Stimulated activated CD8-positive, alpha-beta memory T cell treated with anti-CD3 and anti-CD28 coated beads, Interleukin-12 subunit alpha, Interleukin-12 subunit beta, amount 100 ng/mL, for 24 hours (primary cell): ENCODE data around the gene HLA-DQA1.
"Not testable (repeated sequence)": the region's sequence is repeated elsewhere in the genome, so short reads cannot be mapped to it uniquely, and the experiment has no call there.

Source experiments
- DNase-seq: peaks from one replicate; pipeline ENCODE4 v3.0.0-alpha.2; 2020; ENCODE audit errors: extremely low read depth

HLA-DQA1 gene

DNA sequence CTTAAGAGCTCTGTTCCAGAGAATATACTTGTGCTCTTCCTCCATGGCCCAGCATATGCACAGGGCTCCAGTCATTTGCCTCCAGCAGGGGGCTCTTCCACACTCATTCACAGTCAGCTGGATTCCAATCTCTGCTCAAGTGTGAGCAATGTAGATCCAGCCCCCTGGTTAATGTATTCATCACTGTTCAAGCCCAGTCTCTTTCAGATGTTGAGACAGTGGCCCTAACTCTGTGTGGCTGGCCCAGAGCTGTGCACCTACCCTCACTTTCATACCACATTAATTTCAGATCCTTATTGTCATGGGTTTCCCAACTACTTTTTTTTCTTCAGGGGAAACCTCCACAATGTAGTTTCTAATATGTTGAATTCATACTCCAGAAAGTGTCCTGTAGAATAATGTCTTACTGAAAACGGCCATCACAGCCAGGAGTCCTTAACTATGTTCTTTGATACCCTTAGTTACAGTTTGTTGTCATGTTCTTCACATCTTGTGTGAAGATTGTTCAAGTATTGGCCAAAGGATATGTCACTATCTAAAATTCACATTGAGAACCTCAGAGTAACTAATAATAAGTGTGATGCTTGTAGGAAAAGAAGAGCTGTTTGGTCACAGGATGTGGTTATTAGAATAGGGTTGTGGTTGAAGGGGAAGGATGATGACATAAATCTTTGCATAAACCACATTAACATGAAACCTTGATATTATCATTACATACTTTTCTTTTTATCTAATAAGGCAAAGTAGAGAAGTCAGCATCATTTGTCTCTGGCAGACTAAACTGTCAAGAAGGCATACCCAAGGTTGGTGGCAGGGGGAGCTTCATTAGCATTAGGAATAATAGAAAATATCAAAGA is 14.4 kb upstream of the HLA-DQA1 start:
- DNase-seq: no peak

DNA sequence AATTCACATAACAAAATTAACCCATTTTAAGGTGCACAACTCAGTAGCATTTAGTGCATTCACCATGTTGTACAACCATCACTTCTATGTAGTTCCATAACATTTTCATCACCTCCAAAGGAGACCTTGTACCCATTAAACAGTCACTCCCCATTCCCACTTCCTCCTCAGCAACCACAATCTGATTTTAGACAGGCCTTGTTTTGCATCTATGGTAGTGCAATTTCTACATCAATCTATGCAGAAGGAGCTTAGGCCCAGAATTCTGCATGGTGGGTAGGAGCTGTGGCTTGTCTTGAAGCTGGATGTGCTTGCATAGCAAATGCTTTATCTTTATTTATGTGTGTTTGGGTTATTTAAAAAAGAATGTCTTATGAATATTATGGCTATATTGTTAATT is 13.5 kb upstream of the HLA-DQA1 start:
- no peak for DNase-seq

DNA sequence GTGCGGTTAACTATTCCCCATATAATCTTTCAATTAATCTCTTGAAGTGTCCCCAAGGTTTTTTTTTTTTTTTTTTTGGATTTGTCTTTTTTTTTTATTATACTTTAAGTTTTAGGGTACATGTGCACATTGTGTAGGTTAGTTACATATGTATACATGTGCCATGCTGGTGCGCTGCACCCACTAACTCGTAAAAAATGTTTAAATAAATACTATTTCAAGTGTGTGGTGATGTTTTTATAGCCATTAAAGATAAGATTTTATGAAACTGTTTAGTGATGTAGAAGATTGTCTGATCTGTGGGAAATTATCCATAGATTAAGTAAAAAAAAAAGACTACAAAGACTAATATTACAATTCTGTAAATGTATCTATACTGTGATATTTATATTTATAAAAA is 12.6 kb upstream of the HLA-DQA1 start:
- no peak for DNase-seq

DNA sequence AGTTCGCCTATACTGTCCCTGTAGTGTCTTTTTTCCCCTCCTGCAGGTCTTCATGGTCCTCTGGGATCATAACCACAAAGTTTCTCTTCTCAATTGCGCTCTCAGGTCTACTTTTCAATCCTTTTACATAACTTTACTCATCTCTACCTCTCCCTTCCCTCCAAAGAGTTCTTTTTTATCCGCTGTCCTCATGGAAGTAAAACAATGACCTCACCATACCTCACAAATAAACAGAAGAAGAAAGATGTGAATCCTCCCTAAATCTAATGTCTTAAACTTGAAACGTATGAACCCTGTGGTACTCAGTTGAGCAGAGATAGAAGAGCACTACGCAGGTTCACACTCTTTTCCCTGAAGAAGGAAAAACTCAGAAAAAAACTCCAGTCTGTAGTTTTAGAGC is 12.1 kb upstream of the HLA-DQA1 start:
- DNase-seq: no peak

DNA sequence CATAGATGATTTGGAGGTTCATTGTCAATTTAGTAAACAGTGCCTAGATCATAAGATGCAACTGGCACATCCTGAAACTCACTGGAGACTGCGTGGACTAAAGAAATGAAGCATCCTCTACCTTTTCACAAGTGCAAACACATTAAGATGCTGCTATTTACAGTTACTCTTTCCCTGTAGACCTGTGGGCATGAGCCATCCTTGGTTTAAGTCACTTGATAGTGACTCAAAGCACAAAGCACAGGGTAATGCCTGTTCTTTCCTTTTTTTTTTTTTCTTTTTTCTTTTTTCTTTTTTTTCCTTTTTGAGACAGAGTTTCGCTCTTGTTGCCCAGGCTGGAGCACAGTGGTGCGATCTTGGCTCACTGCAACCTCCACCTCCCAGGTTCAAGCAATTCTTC is 10.0 kb upstream of the HLA-DQA1 start:
- DNase-seq: no peak

DNA sequence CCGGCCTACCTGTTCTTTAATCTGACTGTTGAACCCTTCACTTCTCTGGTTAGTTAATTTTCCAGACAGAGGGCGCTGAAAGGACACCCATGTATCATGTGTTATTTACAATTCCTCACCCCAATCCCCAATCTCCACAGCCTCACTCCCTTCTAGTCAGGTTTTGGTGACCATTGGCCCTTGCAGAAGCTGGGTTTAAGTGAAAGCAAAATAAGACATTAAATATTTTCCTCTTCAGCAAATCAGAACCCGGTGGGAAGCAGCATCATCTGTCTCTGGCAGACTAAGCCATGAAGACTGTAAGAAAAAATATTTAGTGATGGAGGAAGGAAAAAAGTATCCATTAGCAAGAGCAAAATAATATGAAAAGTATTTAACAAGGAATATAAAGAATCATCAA is 9.4 kb upstream of the HLA-DQA1 start:
- no peak for DNase-seq

DNA sequence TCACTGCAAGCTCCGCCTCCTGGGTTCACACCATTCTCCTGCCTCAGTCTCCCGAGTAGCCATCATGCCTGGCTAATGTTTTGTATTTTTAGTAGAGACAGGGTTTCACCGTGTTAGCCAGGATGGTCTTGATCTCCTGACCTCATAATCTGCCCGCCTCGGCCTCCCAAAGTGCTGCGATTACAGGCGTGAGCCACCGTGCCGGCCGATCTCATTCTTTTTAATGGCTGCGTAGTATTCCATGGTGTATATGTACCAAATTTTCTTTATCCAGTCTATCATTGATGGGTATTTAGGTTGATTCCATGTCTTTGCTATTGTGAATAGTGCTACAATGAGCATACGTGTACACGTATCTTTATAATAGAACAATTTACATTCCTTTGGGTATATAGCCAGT is 7.4 kb upstream of the HLA-DQA1 start:
- not testable (repeated sequence) for DNase-seq

DNA sequence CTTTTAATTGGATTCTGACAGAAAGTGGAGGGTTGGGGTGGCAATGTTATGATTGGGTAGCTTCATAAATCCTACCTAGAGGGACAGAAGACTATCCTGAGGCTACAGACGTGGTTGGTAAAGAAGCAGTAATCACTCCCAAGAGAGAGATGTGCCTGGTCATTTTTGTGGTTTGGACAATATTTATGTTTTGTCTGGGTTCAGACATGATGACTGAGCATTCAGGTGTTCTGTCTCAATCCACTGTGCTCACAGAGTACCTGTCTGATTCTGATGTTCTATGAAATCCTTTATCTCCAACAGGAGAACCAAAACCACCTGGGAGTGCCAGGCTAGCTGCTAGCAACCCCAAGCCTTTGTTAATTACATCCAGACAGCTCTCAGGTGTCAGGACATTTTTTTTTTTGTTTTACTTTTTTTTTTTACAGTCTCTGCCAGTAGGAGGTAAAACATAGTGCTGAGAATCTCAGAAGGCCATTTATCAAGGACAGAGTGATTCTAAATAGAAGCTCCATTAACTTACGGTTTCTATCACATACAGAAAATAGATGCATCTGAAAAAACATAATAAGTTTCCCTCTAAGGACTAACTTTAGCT is 1.6 kb upstream of the HLA-DQA1 start:
- no peak for DNase-seq

DNA sequence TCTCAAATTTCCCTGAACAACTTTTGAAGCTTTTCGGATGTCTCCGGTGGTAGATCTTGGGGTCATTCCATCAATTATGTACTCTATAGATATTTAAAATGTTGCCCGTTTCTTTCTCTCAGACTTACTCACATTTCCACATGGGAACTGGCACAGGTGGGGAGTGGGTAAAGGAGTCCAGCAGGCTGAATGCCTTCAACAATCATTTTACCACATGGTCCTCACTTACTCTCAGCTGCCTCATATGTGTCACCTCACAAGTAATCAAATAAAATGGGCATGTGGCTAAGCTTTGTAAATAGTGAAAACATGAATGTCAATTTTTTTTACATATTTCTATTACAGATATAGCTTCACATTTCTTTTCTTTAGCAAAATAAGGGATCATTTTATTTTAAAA is 677 bp downstream of the HLA-DQA1 start:
- DNase-seq: no peak

DNA sequence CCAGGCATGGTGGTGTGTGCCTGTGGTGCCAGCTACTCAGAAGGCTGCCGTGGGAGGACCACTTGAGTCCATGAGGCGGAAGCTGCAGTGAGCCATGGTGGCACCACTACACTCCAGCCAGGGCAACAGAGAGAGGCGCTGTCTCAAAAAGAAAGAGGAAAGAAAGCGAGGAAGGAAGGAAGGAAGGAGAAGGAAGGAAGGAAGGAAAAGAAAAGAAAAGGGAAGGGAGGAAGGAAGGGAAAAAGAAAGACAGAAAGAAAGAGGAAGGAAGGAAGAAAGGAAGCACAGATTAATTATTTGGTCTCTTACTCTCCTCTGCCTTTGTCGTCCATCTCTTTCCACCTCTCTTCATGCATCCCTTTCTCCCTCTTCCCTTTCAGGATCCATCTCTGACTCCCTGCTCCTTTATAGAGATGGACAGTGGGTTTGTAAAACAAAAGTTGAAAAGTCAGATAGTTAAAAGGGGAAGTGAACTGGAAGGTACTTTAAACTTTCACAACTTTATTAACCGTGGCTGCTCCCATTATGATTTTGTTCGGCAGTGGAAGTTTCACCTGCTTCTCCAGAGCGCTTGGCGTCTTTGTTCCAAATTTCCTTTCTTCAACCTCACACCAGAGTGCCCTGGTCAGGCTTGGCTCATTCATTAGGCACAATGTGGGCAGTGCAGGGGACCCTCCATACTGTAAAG is 1.5 kb downstream of the HLA-DQA1 start:
- DNase-seq: no peak

DNA sequence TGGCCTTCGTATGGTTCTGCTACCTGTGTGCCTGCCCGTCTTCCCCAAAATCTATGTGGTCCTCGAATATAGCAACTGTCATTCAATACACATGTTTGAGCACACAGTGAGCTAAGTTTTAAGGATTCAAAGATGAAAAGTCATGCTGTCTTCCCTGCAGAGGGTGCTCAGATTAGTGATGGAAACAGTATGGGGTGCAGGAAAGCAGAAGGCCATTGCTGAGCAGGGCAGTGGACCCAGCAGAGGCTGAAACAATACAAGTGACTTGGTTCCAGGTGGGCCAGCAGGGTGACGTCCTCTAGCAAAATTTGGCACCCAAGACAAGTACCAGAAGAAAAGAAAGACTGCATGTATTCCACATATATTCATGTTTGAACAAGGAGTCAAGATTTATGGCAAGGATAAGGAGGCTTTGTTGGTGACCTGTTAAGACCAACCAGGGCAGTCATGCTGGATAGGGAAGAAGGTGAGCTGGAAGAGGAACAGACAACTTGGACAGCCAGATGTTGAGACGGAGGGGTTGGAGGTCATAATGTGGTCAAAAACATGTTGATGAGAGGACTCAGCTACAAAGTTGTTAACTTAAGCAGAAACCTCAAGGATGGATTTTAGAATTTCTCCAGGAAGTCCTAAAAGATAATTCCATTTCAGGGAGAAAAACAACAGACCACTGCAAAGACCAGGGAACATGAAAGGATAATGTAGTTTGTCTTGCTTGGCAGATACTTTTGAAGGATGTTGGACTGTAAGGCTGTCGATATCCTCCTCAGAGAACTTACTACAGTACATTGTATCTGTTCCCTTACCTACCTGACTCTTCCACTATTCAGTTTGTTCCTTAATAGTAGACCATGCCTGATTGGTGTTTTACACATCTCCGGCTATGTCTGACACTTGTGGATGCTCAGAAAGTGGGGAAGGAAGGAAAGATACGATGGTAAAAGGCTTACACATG is 2.5 kb downstream of the HLA-DQA1 start:
- no peak for DNase-seq

DNA sequence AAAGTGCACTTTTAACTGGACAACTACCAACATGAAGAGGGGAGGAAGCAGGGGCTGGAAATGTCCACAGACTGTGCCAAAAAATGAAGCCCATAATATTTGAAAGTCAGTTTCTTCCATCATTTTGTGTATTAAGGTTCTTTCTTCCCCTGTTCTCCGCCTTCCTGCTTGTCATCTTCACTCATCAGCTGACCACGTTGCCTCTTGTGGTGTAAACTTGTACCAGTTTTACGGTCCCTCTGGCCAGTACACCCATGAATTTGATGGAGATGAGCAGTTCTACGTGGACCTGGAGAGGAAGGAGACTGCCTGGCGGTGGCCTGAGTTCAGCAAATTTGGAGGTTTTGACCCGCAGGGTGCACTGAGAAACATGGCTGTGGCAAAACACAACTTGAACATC is 3.9 kb downstream of the HLA-DQA1 start:
- DNase-seq: no peak

DNA sequence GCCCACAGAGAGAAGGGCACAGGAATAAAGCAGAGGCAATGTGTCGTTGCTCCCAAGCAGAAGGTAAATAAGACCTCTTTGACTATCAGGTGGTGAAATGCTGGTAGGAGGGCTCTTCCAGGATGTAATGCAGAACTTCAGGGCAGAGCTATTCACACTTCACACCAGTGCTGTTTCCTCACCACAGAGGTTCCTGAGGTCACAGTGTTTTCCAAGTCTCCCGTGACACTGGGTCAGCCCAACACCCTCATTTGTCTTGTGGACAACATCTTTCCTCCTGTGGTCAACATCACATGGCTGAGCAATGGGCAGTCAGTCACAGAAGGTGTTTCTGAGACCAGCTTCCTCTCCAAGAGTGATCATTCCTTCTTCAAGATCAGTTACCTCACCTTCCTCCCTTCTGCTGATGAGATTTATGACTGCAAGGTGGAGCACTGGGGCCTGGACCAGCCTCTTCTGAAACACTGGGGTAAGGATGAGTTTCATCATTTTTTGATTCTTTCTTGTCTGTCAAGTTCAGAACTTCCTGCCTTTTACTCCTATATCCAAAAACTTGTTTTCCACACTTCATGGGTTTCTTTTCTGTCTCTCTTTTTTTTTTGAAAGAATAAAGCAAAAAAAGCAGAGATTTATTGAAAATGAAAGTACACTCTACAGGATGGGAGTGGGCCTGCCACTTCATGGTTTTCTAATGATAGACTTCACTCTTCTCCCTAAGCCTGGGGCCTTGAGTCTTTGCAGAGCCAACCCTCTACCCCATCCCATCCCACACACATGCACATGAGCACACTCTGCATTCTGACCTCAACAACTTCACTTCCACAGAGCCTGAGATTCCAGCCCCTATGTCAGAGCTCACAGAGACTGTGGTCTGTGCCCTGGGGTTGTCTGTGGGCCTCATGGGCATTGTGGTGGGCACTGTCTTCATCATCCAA is 4.8 kb downstream of the HLA-DQA1 start:
- DNase-seq: not testable (repeated sequence)

DNA sequence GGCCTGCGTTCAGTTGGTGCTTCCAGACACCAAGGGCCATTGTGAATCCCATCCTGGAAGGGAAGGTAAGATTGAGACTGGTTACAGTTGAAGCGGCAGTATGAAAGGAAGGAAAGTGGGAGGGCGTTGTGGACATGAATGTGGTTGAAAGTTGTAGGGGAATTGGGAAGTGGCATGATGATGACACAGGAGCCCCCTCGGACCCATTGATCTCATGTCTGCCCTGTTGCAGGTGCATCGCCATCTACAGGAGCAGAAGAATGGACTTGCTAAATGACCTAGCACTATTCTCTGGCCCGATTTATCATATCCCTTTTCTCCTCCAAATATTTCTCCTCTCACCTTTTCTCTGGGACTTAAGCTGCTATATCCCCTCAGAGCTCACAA is 5.5 kb downstream of the HLA-DQA1 start:
- no peak for DNase-seq

DNA sequence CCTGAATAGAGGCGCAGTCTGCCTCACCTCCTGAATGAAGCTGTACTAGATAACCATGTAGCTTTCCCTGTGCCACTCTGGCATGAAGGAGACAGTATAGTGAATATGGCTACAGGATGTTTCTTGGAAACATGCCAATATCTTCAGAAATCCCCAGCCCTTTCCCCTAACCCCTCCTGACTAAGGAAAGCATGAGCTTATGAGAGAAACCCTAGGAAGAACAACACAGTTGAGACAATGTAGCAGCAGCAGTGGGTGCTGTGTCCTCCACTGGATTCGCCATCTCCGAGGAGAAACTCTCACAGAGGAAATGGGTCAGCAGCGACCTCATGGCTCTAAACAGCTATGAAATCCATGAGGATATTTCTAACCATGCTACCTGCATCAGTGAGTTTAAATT is 6.7 kb downstream of the HLA-DQA1 start:
- DNase-seq: no peak

DNA sequence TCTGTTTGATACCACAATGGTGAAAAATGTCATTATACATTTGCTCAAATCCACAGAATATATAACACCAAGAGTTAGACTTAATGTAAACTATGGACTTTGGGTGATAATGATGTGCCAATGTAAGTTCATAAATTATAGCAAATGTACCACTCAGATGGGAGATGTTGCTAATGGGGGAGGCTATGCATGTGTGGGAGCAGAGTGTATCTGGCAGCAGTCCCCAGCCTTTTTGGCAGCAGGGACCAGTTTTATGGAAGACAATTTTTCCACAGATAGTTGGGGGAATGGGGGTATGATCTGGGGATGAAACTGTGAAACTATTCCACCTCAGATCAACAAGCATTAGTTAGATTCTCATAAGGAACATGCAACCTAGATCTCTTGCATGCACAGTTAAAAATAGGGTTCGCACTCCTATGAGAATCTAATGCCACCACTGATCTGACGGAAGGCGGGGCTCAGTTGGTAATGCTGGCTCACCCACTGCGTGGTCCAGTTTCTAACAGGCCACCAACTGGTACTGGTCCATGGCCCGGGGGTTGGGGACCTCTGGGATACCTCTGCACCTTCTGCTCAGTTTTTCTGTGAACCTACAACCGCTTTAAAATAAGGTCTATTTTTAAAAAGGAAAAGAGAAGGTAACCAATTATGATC is 8.0 kb downstream of the HLA-DQA1 start:
- no peak for DNase-seq

DNA sequence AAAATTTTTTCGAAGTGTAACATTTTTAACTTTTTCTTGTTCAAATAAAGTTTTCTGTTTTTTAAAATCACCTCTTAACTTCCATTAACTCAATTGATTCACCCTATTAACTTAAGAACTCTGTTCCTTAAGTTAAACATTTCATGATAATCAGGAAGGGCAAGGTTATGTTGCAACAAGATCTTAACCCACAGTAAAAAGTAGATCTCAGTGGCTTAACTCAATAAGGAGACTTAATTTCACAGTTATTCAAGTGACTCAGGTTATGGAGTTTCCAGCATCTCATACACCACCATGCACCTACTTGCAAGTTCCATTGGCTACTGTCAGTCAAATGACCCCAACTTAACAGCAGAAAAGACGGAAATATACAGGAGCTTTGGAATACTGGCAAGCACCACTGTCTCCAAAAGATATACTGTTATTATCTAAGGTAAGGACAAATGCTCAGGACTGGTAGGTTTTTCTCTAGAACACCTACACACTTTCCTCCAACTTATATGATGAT is 18.1 kb downstream of the HLA-DQA1 start:
- DNase-seq: no peak

DNA sequence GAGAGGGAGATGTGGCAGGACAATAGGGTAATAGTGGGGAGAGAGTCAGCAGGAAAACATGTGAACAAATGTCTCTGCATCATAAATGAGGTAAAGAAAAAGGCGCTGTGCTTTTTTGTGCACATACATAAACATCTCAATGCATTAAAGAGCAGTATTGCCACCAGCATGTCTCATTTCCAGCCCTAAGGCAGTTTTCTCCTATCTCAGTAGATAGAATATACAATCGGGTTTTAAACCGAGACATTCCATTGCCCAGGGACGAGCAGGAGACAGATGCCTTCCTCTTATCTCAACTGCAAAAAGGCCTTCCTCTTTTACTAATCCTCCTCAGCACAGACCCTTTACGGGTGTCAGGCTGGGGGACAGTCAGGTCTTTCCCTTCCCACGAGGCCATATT is 20.1 kb downstream of the HLA-DQA1 start:
- not testable (repeated sequence) for DNase-seq

DNA sequence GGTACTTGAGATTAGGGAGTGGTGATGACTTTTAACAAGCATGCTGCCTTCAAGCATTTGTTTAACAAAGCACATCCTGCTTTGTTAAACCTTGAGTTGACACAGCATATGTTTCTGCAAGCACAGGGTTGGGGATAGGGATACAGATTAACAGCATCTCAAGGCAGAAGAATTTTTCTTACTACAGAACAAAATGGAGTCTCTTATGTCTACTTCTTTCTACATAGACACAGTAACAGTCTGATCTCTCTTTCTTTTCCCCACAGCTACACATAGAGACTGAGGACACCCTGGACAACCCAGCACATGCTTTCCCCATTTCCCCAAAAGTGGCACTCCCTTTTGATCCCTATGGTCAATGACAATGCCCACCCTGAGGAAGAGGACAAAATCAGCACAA is 20.6 kb downstream of the HLA-DQA1 start:
- not testable (repeated sequence) for DNase-seq
